GM12878 (cell line): ENCODE data around the gene RANGRF.

Experiments used
- MTA2 ChIP-seq: fragments of 450-650 bp; IDR thresholded peaks from 2 replicates; pipeline ENCODE4 v1.6.1; 2016; ENCODE audit warnings: low read depth, mild to moderate bottlenecking, moderate library complexity
- NRF1 ChIP-seq: conservative IDR thresholded peaks from 2 replicates; pipeline ENCODE4 v1.6.1; 2011; ENCODE audit warnings: mild to moderate bottlenecking, low read depth, low read length, improper control_type of control experiment
- TBL1XR1 ChIP-seq: IDR thresholded peaks from 2 replicates; pipeline ENCODE4 v1.6.1; 2012; ENCODE audit warnings: low read depth, low read length, improper control_type of control experiment
- TCF12 ChIP-seq: IDR thresholded peaks from 2 replicates; pipeline ENCODE4 v1.6.1; 2011; ENCODE audit warnings: low read depth, mild to moderate bottlenecking, low read length
- TF ChIP-seq, protein P1 (sequence below), 3 experiments: IDR thresholded peaks in 2 of 3; conservative IDR thresholded peaks in 1 of 3; 2 replicates each; pipeline ENCODE4 v1.5.1; 2011; ENCODE audit warnings: low read depth in 3 of 3, low read length in 3 of 3, mild to moderate bottlenecking in 3 of 3, control low read depth in 2 of 3, moderate library complexity in 2 of 3, inconsistent platforms in 1 of 3, mixed read lengths in 1 of 3; ENCODE audit not compliant: control insufficient read depth in 2 of 3, insufficient read depth in 1 of 3; ENCODE audit errors: extremely low read depth in 1 of 3

GRCh38 chr17:8256691-8257090 lies 31.8 kb upstream of the RANGRF start:
- TF ChIP-seq TBL1XR1 (no peak), NRF1 (no peak), MTA2 (no peak), TCF12 (no peak)
- TF ChIP-seq, protein P1, sequence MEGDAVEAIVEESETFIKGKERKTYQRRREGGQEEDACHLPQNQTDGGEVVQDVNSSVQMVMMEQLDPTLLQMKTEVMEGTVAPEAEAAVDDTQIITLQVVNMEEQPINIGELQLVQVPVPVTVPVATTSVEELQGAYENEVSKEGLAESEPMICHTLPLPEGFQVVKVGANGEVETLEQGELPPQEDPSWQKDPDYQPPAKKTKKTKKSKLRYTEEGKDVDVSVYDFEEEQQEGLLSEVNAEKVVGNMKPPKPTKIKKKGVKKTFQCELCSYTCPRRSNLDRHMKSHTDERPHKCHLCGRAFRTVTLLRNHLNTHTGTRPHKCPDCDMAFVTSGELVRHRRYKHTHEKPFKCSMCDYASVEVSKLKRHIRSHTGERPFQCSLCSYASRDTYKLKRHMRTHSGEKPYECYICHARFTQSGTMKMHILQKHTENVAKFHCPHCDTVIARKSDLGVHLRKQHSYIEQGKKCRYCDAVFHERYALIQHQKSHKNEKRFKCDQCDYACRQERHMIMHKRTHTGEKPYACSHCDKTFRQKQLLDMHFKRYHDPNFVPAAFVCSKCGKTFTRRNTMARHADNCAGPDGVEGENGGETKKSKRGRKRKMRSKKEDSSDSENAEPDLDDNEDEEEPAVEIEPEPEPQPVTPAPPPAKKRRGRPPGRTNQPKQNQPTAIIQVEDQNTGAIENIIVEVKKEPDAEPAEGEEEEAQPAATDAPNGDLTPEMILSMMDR (IDR thresholded peaks at IDR 0.05 in 2 of 3, conservative IDR thresholded peaks at IDR 0.05 in 1 of 3; ENCODE audit: control insufficient read depth in 2 of 3, extremely low read depth in 1 of 3, insufficient read depth in 1 of 3, low read depth in 3 of 3, low read length in 3 of 3): no peak
